ENCODE data around the gene CLTC.
"Not testable (repeated sequence)": the region's sequence is repeated elsewhere in the genome, so short reads cannot be mapped to it uniquely, and the experiment has no call there.

The CLTC gene

DNA sequence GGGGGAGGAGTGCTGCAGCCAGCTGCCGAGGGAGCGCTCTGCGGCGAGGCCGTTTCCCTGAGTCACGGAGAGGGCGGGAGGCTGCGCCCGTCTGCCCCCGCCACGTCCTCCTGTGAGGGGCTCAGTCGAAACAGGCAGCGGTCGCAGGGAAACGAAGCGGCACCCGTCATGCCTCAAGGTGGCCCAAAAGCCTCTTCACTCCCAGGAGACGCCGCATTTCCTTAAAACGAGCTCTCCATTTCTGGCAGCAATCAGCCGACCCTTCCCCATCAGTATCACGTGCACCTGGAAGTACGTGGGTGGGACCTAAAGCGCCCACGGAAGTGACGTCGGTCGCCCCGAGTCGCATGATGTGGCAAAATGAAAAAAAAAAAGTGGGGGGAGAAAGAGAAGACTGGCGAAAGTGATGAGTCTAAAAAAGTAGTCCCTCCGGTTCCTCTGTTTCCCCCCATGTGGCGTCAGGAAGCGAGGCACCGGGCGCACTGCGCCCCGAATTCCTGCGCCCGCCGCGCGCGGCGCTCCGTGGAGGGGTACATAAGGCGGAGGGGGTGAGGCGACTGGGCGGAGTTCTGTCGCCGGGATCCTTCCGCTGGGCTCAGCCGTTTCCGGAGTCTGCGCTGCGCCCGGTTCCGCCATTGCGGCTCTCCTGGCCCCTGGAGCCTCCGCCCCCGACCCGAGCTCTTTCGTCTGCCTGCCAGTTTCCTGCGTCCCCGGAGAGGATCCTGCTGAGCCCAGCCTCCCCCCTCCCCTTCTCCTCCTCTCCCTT, at the start of gene CLTC:
Gene CLTC, plus strand, starts transcription at position 598 of the 766 bp plus-strand sequence. CDS start 237 bp downstream, outside the sequence.
- DNase-seq = peak; percentile 95

DNA sequence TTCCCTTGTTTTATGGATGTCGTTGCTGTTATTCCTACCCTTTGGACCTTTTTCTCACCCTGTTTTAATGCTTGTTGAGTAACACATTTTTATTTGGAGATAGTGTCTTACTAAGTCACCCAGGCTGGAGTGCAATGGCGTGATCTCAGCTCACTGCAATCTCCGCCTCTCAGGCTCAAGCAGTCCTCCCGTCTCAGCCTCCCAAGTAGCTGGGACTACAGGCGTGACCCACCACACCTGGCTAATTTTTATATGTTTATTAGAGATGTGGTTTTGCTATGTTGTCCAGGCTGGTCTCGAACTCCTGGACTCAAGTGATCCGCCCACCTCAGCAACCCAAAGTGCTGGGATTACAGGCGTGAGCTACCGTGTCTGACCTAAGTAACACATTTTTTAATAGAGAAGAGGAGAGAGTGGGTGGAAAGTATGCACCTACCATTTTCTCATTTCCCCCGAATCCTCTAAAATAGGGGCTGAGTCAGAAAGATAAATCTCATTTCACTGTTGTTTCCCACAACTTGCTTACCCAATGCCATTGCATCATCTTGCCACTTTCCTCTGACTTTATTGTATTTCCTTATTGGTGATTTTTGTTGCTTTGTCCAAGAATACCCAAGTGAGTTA, 47.3 kb upstream of the CLTC start:
- DNase-seq = no peak

DNA sequence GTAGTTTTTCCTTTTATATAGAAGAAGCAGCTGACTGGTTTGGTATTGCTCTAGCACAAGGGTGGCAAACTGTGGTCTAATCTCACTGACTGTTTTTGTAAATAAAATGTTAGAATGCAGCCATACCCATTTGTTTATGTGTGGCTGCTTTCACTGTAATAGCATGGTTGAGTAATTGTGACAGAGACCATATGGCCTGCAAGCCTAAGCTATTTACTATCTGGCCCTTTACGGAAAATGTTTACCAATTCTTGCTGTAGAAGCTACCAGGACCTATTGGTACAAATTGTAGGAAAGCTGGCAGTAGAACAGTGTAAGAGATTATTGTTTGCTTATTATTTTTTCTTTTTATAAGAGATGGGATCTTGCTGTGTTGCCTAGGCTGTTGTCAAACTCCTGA, 35.5 kb upstream of the CLTC start:
- DNase-seq = not testable (repeated sequence)

DNA sequence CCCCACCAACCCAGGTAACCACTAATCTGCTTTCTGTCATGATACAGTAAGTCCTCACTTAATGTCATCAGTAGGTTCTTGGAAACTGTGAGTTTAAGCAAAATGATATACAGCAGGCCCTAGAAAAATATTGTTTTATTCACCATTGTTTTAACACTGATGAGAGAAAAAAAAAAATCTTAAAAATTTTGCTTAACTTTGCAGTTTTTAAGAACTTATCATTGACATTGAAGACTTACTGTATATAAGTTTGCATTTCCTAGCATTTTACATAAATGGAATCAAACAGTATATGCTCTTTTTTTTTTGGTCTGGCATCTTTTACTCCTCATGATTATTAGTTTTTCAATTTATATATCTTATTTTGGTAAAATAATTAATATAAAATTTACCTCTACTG, 19.5 kb upstream of the CLTC start:
- no peak for DNase-seq

DNA sequence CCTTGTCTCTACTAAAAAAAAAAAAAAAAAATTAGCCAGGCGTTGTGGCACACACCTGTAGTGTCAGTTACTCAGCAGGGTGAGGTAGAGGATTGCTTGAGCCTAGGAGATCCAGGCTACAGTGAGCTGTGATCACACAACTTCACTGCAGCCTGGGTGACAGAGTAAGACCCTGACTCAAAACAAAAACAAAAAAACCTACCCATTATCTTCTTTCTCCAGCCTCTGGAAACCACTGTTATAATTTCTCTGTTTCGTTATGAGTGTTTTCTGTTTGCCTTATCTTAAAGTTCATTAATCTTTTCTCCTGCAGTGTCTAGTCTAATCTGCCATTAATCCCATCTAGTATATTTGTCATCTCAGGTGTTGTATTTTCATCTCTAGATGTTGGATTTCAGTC, 18.6 kb upstream of the CLTC start:
- no peak for DNase-seq

DNA sequence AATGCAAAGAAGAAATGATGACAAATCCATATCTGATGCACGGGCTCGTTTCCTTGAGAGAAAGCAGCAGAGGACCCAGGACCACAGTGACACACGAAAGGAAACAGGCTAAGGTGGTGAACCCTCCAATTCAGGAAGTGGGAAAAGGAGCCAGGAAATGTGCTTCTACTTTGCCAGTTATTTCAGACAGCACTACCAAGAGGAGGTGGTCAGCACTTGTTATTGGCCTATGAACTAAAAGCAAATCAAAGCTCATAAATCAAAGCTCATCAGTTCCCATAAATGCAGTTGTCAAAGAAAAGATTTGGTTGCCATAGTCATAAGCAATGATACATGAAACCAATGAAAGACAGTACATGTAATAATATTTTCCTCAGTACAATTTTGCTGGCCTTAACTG, 12.6 kb upstream of the CLTC start:
- DNase-seq = no peak

DNA sequence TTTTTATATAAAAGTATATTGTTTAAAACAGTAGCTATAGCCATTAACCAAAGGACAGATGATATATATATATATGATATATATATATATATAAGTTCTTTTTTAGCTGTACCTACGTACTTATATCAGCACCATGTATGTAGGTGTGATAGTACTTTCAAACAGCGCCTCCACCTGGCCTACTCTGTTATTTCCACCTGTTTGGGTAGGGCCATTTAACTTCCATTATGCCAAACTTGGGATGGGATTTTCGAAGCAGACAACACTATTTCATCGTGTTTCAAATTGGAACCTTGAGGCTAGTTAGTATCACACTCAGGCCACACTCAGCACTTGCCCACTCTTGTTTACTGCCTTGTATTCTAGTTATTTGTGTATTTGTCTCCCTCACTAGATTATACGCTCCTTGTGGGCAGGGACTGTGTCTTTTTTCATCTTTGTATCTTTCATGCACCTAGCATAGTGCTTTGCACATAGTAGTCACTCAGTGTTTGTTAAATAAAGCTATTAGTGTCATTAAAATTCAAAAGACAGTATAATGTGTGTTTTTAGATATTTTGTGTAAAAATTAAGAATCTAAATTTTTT, 11.8 kb upstream of the CLTC start:
- no peak for DNase-seq

DNA sequence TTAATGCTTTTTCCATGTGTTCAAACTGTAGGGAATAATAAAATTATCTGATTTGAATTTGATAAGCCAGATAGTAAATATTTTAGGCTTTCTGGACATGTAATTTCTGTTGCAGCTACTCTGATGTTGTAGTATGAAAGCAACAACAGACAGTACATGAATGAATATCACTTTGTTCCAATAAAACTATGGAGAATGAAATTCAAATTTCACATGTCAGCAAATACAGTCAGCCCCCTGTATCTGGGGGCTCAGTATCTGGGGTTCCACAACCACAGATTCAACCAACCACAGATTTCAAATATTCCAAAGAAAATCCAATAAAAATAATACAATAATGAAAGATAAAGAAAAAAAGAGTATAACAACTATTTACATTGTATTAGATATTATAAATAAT, 8.2 kb upstream of the CLTC start:
- no peak for DNase-seq

DNA sequence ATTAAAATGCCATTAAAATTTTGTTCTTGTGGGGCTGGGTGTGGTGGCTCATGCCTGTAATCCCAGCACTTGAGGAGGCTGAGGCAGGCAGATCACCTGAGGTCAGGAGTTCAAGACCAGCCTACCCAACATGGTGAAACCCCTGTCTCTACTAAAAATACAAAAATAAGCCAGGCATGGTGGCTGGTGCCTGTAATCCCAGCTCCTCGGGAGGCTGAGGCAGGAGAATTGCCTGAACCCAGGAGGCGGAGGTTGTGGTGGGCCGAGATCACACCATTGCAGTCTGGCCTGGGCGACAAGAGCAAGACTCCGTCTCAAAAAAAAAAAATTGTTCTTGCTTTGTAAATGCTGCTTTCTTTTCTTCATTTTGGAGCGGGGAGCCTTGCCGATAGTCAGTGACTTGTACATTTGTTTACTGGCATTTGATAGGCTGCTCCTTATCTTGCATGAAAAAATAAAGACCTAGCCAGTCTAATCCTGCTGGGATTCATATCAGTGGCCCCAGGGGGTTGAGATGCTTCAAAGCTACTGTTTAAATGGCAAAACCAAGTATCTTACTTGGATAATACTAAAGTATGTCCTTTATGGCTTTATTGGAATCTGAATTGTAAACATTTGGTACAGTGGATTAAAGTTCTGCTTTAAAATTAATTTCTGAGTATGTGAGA, 3.3 kb upstream of the CLTC start:
- no peak for DNase-seq

DNA sequence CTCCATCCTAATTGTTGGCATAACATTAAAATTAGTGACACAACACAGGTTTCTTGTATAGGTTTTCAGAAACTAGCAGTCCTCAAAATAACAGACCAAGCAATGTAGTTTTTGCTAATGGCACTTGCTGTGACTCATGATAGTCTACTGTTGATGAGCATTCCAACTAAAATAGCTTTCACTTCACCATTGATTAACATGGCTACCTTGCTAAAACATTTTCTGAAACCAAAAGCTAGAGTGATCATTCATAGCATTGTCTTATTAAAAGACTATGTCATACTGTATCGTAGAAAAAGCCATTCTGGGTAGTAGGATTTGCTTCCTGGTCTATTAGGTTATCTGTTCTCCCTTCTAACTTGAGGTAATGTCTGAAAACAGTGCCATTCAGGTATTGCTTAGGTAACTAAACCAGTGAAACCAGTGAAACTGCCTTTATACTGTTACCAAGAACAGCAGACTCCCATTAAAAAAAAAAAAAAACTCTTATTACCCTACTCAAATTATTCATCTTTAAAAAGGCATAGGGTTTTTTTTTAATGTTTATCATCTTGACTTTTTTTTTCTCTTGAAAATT, 2.5 kb upstream of the CLTC start:
- DNase-seq = no peak

DNA sequence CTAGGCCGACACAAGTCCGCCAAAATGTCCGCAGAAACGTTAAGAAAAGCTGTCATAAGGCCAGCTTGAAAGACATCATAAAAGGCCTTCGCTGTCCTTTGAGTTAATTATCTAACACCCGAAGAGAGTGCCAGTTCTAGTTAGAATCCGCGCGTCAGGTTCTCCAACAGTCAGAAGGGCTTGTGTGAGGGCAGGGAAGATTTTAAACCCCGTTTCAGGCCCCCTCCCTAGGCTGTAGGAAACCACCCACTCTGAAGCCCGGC, 729 bp upstream of the CLTC start:
- no peak for DNase-seq

DNA sequence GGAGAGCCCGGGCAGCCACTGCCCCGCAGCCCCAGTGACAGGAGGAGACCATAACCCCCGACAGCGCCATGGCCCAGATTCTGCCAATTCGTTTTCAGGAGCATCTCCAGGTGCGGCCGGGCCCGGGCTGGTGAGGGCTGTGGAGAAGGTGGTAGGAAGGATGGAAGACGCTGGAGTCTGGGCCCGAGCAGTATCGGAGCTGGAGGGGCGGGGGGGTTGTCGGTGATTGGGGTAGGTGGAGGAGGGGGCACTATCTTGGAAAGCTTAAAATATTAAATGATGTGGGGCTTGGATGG, 317 bp downstream of the CLTC start:
- no peak for DNase-seq

DNA sequence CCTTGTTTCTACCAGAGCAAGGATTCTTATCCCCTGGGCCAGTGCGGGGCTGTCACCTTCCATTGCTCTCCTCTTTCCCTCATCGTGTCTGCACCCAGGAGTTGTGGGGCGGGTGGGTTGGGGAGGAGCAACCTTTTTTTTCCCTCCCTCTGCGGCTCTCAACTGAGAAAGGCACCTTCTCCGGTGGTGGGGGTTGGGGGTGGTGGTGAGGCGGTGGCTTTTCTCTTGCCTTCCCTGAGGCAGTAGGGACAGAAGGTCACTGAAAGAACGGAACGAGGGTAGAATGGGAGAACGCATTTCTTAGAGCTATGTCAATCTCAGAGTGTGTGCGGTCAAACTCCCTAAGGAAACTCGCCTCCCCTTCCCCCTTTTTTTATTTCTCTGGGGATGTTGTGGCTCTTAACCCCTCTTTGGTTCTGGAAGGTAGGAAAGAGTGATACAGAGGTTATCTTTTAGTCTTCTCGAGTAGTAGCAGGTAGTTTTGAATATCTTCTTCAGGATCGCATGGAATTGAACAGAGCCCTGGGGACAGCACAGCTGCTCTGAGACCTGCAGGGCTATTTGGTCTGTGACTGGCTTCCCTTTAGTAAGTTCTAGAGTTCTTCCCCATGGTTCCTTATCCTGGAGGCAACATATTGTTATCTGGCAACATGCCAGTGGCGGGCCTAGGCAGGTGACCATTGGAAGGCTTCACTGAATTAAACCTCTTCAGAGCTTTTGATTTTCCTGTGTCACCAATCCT, 994 bp downstream of the CLTC start:
- no peak for DNase-seq

DNA sequence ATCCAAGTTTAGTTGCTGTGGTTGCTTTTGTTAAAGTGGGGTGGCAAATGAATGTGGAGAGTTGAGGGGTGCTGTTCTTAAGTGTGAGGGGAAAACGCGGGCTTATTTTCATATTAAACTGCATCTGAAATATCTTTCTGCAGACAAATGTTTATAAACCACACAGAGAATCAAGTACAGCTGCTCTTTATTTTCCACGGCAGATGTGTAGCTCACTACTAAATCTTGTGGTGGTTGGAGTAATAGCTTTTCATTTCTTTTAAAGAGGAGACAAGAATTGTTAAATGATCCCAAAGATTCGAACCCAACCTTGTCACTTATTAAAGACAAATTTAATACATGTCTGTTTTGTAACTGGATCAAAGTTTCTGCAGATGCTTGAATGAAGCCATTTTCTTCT, 2.1 kb downstream of the CLTC start:
- no peak for DNase-seq

DNA sequence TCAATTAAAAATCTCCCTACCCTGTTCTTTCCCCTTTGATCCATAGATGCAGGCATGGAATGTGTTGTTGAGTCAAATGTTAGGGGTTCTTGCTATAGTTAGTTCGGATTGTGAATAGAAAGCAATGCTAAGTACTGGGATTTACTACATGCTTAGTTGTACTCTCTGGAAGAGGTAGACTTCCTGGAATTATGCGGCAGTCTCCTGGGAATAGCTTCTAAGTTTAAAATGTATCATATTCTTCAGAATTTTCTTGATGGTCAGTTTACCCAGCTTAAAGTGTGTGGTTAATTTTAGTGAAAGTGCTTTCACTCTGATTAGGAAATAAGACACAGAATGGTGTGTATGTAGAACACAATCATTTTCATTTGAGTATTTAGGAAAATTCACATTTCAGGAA, 3.5 kb downstream of the CLTC start:
- DNase-seq = no peak

DNA sequence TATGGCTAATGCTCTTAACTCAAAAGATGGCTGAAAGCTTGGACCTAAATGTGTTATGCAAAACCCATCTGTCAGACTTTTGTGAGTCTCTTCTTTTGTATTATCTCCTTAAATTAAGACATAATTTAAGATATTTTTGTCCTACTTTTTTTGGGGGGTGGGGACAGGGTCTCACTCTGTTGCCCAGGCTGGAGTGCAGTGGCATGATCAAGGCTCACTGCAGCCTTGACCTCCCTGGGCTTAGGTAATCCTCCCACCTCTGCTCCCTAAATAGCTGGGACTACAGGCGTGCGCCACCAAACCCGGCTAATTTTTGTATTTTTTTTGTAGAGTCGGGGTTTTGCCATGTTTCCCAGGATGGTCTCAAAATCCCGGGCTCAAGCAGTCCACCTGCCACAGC, 7.1 kb downstream of the CLTC start:
- no peak for DNase-seq

DNA sequence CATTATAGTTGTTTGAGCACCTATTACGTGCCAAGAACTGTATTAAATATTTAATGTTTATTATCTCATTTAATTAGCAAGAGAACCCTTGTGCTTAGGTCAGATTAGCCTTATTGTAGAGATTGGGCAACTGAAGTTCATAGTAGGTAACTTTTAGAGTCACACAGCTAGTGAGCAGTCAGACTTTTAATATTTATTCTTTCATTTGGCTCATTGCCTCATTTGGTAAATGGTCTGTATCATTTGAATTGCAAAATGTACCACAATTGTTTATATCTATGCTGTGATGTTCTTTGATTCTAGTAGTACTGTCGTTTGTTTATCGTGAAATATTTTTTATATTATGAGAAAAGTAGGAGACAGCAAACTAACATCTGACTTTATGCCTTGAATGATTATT, 7.6 kb downstream of the CLTC start:
- no peak for DNase-seq

DNA sequence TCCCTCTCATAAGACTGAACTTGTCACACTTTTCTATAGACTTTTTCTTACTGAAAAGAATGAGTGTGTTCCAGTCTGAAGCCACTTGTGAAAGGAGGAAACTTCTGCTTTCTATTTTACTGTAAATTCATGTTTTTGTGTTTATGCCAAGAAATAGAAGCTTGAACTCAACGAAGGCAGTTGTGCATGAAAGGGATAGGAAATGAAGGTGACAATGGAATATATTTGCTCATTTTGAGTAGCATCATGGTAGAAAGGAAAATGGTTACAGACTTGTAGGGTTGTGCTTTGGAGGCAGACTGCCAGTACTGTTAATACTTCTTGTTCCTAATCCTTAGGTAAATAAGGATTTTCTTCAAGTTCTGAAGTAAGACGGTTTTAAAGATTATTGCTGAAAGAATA, 8.1 kb downstream of the CLTC start:
- no peak for DNase-seq

DNA sequence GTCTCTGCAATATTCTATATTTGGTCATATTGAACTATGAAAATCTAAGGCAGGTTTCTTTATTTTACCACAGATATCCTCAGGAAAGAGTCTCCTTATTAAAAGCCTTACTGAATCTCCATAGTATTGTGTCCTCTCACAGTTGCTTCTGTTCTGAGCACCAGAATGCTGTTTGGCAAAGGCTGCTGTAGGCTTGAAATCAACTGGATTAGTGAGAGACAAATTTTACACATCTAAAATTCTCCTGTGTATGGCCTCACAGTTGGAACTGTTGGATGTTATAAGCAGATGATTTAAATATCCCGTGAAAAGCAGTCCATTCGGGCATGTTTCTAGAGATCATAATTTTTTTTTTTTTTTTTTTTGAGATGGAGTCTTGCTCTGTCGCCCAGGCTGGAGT, 9.5 kb downstream of the CLTC start:
- DNase-seq = no peak

DNA sequence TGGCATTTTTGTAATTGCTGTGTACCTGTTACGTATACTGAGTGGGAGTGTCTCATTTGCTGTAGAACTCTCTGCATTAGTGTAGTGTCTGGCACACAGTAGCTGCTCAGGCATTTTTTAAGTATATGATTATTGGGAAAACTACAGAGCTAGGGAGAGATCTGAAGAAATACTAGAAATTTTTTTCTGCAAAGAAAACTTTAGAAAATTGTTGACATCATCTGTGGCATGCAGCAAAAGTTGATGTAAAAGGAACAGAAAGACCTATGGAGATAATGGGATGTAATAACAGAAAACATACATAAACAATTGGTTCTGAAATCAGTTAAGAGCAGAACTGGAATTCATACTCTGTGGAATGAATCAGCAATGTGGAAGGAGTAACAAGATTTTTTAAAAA, 11.6 kb downstream of the CLTC start:
- DNase-seq = no peak

DNA sequence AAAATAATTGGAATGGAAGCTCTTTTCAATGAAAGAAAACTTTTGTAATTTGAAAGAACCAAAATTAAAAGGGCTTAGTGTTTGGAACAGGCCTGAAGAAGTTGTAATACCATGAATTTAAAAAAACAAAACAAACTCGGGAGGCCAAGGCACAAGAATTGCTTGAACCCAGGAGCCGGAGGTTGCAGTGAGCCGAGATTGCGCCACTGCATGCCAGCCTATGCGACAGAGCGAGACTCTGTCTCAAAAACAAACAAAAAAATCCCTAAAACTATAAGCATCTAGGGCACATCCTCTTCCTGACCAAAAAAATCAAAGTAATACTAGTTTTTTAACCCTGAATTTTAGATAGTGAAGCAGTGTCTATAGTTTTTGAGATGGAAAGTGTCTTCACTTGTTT, 12.7 kb downstream of the CLTC start:
- DNase-seq = no peak

DNA sequence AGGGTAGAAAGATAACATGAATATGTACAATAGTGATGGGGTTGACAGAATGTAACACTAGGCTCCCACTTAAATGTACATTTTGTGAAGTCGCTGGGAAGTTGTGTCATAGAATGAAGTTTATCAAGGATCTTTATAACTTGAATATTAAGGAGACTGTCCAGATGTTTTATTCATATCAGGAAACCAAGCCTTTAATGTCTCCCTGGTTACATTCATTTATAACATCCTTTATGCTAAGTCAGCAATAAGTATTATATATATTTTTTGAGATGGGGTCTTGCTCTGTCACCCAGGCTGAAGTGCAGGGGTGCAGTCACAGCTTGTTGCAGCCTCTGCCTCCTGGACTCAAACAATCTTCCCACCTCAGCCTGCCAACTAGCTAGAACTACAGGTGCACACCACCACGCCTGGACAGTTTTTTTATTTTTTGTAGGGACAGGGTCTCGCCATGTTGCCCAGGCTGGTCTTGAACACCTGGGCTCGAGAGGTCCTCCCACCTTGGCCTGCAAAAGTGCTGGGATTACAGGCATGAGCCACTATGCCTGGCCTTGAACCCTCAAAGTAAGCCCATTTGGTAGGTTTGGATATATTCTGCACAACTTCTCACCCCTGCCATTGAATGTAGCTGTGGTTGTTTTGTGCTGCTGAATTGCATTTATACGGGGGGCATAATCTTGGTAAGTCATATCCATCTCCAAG, 14.1 kb downstream of the CLTC start:
- no peak for DNase-seq

All from NCI-H1092 (cell line).